ENCODE measurements around the gene FBXO44.

The FBXO44 gene

DNA sequence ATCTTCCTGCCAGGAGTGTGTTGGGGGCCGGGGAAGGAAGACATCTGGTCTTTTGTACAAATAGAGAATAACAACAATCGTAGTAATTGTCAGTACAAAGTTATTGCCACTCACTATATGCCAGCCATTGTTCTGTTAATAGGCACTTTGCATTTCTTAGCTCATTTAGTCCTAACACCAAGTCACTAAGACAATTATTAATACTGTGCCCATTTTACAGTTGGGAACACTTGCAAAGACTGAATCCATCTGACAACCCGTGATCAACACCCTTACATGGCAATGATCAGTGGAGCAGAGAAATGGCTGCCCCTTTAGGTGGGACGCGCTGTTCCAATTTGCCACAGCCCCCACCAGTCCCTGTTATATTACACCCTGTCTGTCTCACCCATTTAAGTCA lies 33.8 kb upstream of the FBXO44 start:
- Mint-ChIP-seq H3K9me3 (no peaks in the 10 kb centered on the region), H3K27ac (ENCODE audit: low read depth) (no peak overlapping the region), H3K4me1 (no peaks in the 10 kb centered on the region), H3K27me3 (peaks cover 82% of the 10 kb centered on the region), H3K4me3 (no peak overlapping the region), H3K36me3 (ENCODE audit: insufficient read depth) (peaks cover 3% of the 10 kb centered on the region)
- ATAC-seq (replicated peaks; ENCODE audit: extremely low read depth, poor library complexity, severe bottlenecking) (no peak), DNase-seq (ENCODE audit: low spot score in 2 of 2) (no peak)

DNA sequence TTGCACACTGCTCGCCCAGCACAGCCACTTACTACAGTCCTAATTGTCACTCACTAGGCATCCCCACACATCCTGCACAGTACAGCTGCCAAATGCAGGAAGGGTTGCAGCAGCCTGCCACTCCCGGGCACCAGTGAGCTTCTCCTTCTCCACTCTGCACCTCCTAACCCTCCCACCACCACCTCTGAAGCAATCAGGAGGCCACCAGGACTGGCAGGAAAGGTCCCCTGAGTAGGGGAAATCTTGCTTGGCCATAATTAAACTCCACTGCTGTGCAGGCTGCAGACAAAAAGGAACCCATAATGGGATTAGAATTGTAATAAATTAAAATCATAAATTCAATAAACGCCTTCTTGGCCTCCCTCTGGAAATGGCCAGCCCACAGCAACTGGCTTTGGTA lies 32.3 kb upstream of the FBXO44 start:
- Mint-ChIP-seq H3K36me3 (ENCODE audit: insufficient read depth) (peaks cover 3% of the 10 kb centered on the region), H3K4me3 (no peak overlapping the region), H3K27me3 (peaks cover 89% of the 10 kb centered on the region), H3K9me3 (no peaks in the 10 kb centered on the region), H3K4me1 (no peaks in the 10 kb centered on the region), H3K27ac (ENCODE audit: low read depth) (no peak overlapping the region)
- no peak for ATAC-seq (replicated peaks; ENCODE audit: extremely low read depth, poor library complexity, severe bottlenecking)
- no peak for DNase-seq (ENCODE audit: low spot score in 2 of 2)

DNA sequence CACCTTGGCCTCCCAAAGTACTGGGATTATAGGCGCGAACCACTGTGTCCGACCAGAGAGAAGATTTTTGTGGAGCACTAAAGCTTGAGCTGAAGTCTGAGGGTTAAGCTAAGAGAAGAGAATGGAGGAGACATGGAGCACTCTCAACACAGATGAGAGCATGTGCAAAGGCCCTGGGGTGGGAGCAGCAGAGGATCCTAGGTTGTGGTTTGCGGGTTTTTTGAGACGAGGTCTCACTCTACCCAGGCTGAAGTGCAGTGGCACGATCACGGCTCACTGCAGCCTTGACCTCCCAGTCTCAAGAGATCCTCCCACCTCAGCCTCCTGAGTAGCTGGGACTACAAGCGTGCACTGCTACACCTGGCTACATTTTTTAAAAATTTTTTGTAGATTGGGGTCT lies 31.0 kb upstream of the FBXO44 start:
- H3K9me3 Mint-ChIP-seq = no peaks in the 10 kb centered on the region
- no peak overlapping the region for H3K27ac Mint-ChIP-seq (ENCODE audit: low read depth)
- DNase-seq (ENCODE audit: low spot score in 2 of 2) = no peak
- no peak for ATAC-seq (replicated peaks; ENCODE audit: extremely low read depth, poor library complexity, severe bottlenecking)
- H3K4me1 Mint-ChIP-seq = no peaks in the 10 kb centered on the region
- H3K27me3 Mint-ChIP-seq = peaks cover 90% of the 10 kb centered on the region
- H3K4me3 Mint-ChIP-seq = no peak overlapping the region
- H3K36me3 Mint-ChIP-seq (ENCODE audit: insufficient read depth) = peaks cover 3% of the 10 kb centered on the region

DNA sequence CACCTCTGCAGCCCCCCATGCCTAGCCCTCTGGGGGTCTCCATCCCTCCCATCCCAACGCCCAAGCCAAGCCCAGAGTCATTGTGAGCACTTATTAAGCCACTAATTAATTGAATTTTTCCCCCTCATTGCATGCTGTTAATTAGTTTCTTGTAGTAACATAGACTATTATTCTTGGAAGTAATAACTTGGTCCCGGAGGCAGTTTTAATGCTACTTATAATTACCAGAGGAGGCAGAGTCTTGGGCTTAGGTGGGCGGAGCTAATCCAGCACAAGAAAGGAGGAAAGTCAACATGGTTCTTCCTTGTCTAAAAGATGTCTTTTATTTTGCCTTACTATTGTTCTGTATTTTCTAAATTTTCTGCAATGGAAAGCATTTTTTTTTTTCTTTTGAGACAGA lies 28.1 kb upstream of the FBXO44 start:
- Mint-ChIP-seq H3K27me3 (peaks cover 85% of the 10 kb centered on the region), H3K4me1 (peaks cover 4% of the 10 kb centered on the region), H3K27ac (ENCODE audit: low read depth) (no peak overlapping the region), H3K9me3 (no peaks in the 10 kb centered on the region), H3K4me3 (no peak overlapping the region), H3K36me3 (ENCODE audit: insufficient read depth) (peaks cover 3% of the 10 kb centered on the region)
- DNase-seq (ENCODE audit: low spot score in 2 of 2) (no peak), ATAC-seq (replicated peaks; ENCODE audit: extremely low read depth, poor library complexity, severe bottlenecking) (no peak)

DNA sequence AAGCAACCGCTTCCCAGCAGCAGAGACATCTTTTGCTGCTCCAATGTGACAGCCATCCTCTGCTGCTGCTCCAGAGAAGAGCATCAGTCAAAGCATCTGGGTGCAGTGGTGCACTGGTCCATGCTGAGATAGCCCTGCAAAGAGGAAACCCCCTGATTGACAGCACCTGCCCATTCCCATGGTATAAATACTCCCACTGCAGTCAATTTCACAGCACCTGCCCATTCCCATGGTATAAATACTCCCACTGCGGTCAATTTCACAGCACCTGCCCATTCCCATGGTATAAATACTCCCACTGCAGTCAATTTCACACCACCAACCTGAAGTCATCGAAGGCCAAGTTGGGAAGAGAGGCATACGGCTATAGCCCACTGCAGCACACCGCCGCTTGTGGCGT lies 25.9 kb upstream of the FBXO44 start:
- no peak overlapping the region for H3K27ac Mint-ChIP-seq (ENCODE audit: low read depth)
- DNase-seq (ENCODE audit: low spot score in 2 of 2) (no peak), ATAC-seq (replicated peaks; ENCODE audit: extremely low read depth, poor library complexity, severe bottlenecking) (no peak)
- H3K36me3 Mint-ChIP-seq (ENCODE audit: insufficient read depth) = peaks cover 3% of the 10 kb centered on the region
- peaks cover 5% of the 10 kb centered on the region for H3K4me1 Mint-ChIP-seq
- H3K27me3 Mint-ChIP-seq = peaks cover 74% of the 10 kb centered on the region
- no peak overlapping the region for H3K4me3 Mint-ChIP-seq
- H3K9me3 Mint-ChIP-seq = no peaks in the 10 kb centered on the region

DNA sequence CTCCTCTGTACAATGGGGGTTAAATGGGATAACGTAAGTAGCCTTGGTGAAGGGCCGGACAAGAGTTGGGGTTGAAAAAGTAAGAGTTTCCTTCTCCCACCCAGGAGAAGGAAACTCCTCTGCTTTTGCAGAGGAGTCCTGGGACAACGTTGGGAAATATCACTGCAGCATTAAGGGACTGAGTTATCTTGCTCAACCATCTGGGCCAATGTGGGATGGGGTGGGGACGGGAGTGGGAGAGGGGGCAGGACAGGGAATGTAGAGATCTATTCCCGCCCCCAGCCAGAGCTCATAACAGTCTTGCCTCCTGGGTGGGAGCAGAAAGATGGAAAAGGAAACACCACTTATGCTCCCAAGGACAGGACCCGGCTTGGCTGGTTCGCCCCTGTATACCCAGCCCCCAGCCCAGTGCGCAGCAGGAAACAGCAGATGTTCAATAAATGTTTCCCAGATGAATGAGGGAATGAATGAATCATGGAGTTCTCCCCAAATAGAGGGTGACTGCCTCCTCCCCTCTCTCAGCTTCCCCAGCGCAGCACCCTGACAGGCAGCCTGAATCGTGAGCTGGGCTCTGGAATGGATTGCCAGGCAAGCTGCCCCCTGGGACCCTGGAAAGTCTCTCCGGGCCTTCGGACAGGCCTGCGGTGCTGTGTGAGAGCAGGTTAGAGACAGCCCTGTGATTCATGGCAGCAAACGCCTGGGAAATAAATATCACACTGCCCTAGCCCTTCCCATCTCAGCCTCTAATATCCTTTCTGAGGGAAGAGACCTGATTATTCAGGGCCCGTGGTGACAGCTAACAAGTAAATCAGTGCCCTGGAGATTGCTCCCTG lies 25.3 kb upstream of the FBXO44 start:
- no peaks in the 10 kb centered on the region for H3K9me3 Mint-ChIP-seq
- ATAC-seq (replicated peaks; ENCODE audit: extremely low read depth, poor library complexity, severe bottlenecking) = no peak
- peaks cover 5% of the 10 kb centered on the region for H3K4me1 Mint-ChIP-seq
- no peak overlapping the region for H3K27ac Mint-ChIP-seq (ENCODE audit: low read depth)
- H3K27me3 Mint-ChIP-seq = peaks cover 74% of the 10 kb centered on the region
- H3K36me3 Mint-ChIP-seq (ENCODE audit: insufficient read depth) = peaks cover 3% of the 10 kb centered on the region
- H3K4me3 Mint-ChIP-seq = no peak overlapping the region
- no peak for DNase-seq (ENCODE audit: low spot score in 2 of 2)

DNA sequence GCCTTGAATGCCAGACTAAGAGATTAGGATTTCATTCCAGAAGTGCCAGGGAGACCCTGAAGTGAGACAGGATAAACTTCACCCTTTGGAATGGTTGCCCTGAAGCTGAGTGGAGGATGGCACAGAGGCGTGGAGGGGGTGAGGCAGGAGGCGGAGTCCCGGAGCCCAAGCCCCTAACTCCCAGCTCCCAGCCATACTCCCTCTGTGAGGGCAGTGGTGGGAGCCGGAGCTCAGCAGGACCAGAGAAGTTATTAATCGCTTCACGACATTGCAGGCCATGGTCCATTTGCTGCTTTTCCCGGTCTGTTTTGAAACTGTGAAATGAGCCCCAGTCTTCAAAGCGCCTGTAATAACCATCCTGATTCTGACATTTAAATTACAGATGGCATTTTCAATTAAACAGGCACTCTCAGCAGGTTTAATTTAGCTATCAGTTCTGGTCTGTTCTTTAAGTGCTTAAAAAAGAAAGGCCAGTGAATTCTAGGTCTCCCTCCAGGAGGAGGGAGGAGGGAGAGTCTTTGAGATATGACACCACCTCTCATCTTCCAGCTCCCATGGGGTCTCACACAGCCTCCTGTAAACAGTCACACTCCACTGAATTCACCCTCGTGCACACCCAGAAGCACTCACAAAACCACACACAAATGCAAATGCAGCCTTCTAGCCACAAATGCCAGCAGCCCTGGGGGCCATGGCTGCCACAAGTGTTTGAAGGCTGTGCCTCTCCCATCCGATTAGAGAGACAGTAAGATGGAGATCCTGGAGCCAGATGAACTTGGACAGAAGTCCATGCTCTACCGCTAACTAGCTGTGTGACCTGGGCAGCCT lies 20.1 kb upstream of the FBXO44 start:
- no peak for DNase-seq (ENCODE audit: low spot score in 2 of 2)
- no peak overlapping the region for H3K4me3 Mint-ChIP-seq
- no peak overlapping the region for H3K27ac Mint-ChIP-seq (ENCODE audit: low read depth)
- peaks cover 5% of the 10 kb centered on the region for H3K4me1 Mint-ChIP-seq
- H3K27me3 Mint-ChIP-seq = peaks cover 46% of the 10 kb centered on the region
- peaks cover 4% of the 10 kb centered on the region for H3K36me3 Mint-ChIP-seq (ENCODE audit: insufficient read depth)
- ATAC-seq (replicated peaks; ENCODE audit: extremely low read depth, poor library complexity, severe bottlenecking) = no peak
- H3K9me3 Mint-ChIP-seq = no peaks in the 10 kb centered on the region

DNA sequence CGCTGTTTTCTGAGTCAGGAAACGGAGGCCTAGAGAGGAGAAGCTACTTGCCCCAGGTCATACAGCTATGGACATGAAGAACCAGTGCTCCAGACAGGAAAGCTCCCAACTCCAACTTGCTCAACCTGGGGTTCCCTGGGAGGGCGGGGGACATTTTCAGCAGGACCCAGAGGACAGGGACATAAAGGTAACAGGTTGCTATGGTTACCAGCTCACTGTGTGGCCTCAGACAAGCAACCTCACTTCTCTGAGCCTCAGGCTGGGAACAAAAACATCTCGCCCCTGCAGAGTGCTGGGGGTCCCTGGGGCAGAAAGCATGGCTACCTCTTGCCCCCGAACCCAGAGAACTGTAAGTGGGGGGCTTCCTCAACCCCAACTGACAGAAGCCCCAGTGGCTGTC lies 16.6 kb upstream of the FBXO44 start:
- no peaks in the 10 kb centered on the region for H3K4me1 Mint-ChIP-seq
- ATAC-seq (replicated peaks; ENCODE audit: extremely low read depth, poor library complexity, severe bottlenecking) (no peak), DNase-seq (ENCODE audit: low spot score in 2 of 2) (no peak)
- peaks cover 4% of the 10 kb centered on the region for H3K36me3 Mint-ChIP-seq (ENCODE audit: insufficient read depth)
- no peaks in the 10 kb centered on the region for H3K9me3 Mint-ChIP-seq
- H3K27me3 Mint-ChIP-seq = peaks cover 28% of the 10 kb centered on the region
- no peak overlapping the region for H3K27ac Mint-ChIP-seq (ENCODE audit: low read depth)
- H3K4me3 Mint-ChIP-seq = no peak overlapping the region

DNA sequence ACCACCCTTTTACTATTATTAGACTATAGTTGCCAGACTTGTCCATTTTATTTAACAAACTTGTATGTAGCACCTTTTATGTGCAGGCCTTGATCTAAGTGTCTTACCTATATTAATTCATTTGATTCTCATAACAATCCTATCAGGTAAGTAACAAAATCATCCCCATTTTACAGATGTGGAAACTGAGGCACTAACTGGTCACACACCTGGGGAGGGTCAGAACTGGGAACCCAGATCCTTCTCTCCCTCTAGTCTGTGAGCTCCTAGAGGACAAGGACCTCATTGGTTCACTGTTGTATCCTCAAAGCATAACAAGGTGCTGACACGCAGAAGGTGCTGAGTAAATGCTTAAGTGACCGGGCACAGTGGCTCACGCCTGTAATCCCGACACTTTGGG lies 15.3 kb upstream of the FBXO44 start:
- ATAC-seq (replicated peaks; ENCODE audit: extremely low read depth, poor library complexity, severe bottlenecking) = no peak
- peaks cover 19% of the 10 kb centered on the region for H3K27me3 Mint-ChIP-seq
- no peaks in the 10 kb centered on the region for H3K9me3 Mint-ChIP-seq
- DNase-seq (ENCODE audit: low spot score in 2 of 2) = no peak
- no peak overlapping the region for H3K4me3 Mint-ChIP-seq
- no peaks in the 10 kb centered on the region for H3K4me1 Mint-ChIP-seq
- H3K27ac Mint-ChIP-seq (ENCODE audit: low read depth) = no peak overlapping the region
- H3K36me3 Mint-ChIP-seq (ENCODE audit: insufficient read depth) = peaks cover 4% of the 10 kb centered on the region

DNA sequence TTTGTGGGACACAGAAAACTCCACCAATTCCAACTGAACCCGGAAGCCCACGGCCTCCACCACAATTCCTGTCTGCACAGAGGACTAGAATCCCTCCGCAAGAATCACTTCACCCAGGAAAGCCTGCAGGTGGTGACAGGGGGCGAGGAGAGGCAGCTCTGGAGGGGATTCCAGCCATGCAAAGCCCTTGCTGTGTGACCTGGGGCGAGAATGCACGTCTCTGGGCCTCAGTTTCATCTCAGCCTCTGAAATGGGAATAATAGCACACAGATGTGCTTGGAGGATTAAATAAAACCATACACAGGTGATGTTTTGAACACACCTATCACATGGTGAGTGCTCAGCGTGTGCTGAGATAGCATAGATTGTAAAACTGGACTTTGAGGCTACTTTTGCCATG lies 14.6 kb upstream of the FBXO44 start:
- H3K4me3 Mint-ChIP-seq = no peak overlapping the region
- H3K27ac Mint-ChIP-seq (ENCODE audit: low read depth) = no peak overlapping the region
- H3K4me1 Mint-ChIP-seq = no peaks in the 10 kb centered on the region
- peaks cover 4% of the 10 kb centered on the region for H3K36me3 Mint-ChIP-seq (ENCODE audit: insufficient read depth)
- peaks cover 18% of the 10 kb centered on the region for H3K27me3 Mint-ChIP-seq
- no peaks in the 10 kb centered on the region for H3K9me3 Mint-ChIP-seq
- ATAC-seq (replicated peaks; ENCODE audit: extremely low read depth, poor library complexity, severe bottlenecking) (no peak), DNase-seq (ENCODE audit: low spot score in 2 of 2) (no peak)

DNA sequence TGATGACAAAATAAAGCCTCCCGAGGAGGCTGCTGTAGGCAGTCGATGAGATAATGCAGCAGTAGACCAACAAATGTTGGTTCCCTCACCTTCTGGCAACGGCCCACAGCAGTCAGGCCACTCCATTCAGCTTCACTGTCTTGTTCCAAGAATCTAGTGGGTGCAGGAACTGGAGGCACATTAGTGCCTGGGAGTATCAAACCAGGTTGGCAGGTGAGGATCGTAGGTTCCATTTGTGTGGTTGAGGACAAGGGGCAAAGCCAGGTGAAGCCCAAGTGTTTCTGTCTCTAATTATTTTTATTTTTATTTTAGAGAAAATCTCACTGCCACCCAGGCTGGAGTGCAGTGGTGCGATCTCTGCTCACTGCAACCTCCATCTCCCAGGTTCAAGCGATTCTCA lies 13.7 kb upstream of the FBXO44 start:
- H3K27ac Mint-ChIP-seq (ENCODE audit: low read depth) = no peak overlapping the region
- DNase-seq (ENCODE audit: low spot score in 2 of 2) (no peak), ATAC-seq (replicated peaks; ENCODE audit: extremely low read depth, poor library complexity, severe bottlenecking) (no peak)
- no peaks in the 10 kb centered on the region for H3K4me1 Mint-ChIP-seq
- peaks cover 1% of the 10 kb centered on the region for H3K36me3 Mint-ChIP-seq (ENCODE audit: insufficient read depth)
- H3K27me3 Mint-ChIP-seq = peaks cover 14% of the 10 kb centered on the region
- no peaks in the 10 kb centered on the region for H3K9me3 Mint-ChIP-seq
- H3K4me3 Mint-ChIP-seq = no peak overlapping the region

DNA sequence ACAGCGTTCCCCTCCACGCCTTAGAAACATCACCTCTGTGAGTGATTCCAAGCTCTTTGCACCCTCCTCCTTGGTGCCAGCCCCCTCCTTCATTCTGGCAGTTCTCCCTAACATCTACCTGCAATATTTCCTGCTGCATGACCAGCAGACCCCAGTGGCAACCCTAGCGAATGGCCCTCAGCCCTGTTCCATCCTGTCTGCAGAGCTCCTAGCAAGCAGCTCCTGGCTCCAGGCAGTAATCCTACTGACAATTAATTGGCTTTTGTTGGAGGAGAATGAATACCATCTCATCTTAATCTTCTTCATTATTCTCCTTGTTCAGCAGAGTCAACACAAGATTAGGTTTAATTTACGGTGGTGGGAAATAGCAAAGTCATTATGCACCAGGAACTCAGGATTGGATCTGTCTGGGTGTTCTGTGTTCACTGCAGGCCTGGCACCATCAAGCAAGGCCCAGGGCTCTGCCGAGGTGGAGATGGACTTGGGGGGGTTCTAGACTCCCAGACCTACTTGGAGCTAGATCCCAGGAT lies 12.8 kb upstream of the FBXO44 start:
- no peak for ATAC-seq (replicated peaks; ENCODE audit: extremely low read depth, poor library complexity, severe bottlenecking)
- no peak for DNase-seq (ENCODE audit: low spot score in 2 of 2)
- no peak overlapping the region for H3K27ac Mint-ChIP-seq (ENCODE audit: low read depth)
- H3K4me1 Mint-ChIP-seq = no peaks in the 10 kb centered on the region
- peaks cover 6% of the 10 kb centered on the region for H3K27me3 Mint-ChIP-seq
- no peaks in the 10 kb centered on the region for H3K9me3 Mint-ChIP-seq
- H3K4me3 Mint-ChIP-seq = no peak overlapping the region
- no peaks in the 10 kb centered on the region for H3K36me3 Mint-ChIP-seq (ENCODE audit: insufficient read depth)
